A375 (cell line): ENCODE data around the gene BOLA2. TPM values are rescaled to one million over a fixed set of nuclear protein-coding genes. Genes with fewer than 3 reads are reported as not detected.

ENCODE experiments used
- small RNA-seq: library from RNA; depleted of rRNA; stranded (forward); fragments of <200 nt; gene quantifications from one replicate; pipeline ENCODE3, GENCODE V24; 2014
- total RNA-seq: library from RNA; depleted of rRNA; stranded (reverse); fragments of >200 nt; shearing (Covaris generic); gene quantifications from 2 replicates; pipeline ENCODE4 v1.2.3, GENCODE V29; 2014; rRNA removed

Gene BOLA2
- total RNA-seq, result 181 and 182 TPM in 2 replicates

GRCh38 chr16:29454269-29454668 is at the start of gene BOLA2, which contains the start of gene SLX1B:
TSS of gene BOLA2 (minus strand) at chr16:29454351. CDS start at chr16:29454253, 98 bp downstream.
TSS of gene SLX1B (plus strand) at chr16:29454533.

GRCh38 chr16:29459706-29460646 is 5.8 kb upstream of the BOLA2 start, which contains the start of gene SULT1A4:
TSS of gene SULT1A4 (plus strand) at chr16:29459913. CDS start at chr16:29461386, 1,473 bp downstream.

Small RNA genes within 50 kb of the gene (small RNA-seq; reads per million reads assigned to genes)
- not detected for gene AC133555.2

Other genes starting within 250 kb of the BOLA2 start
- gene NPIPB11, start 47.6 kb downstream of the BOLA2 start, total RNA-seq, result 0.23 and 0.53 TPM in 2 replicates
- 20.0 and 33.5 TPM in 2 replicates for gene SLX1B, start 182 bp upstream of the BOLA2 start, total RNA-seq
- 6.0 and 6.6 TPM in 2 replicates for gene SULT1A4, start 5.6 kb upstream of the BOLA2 start, total RNA-seq
- 23.7 and 29.1 TPM in 2 replicates for gene NPIPB12, start 52.1 kb upstream of the BOLA2 start, total RNA-seq
- 0.04 and 1.8 TPM in 2 replicates for gene SPN, start 208.9 kb upstream of the BOLA2 start, total RNA-seq
- gene QPRT, start 224.8 kb upstream of the BOLA2 start, total RNA-seq, result 0.57 and 0.61 TPM in 2 replicates